ENCODE data around the gene RBMS1.

GRCh38 chr2:160472839-160473251, 20.8 kb downstream of the RBMS1 start:
- TF ChIP-seq CTCF (IDR thresholded peaks at IDR 0.05; ENCODE audit: low read depth, low read length) (no peak), EZH2phosphoT487 (IDR thresholded peaks at IDR 0.05; ENCODE audit: low read depth) (no peak)

All from OCI-LY3 (cell line).